ENCODE measurements around the gene SHISA2. TPM values are rescaled to one million over a fixed set of nuclear protein-coding genes. Genes with fewer than 3 reads are reported as not detected.
"Not testable (repeated sequence)": the region's sequence is repeated elsewhere in the genome, so short reads cannot be mapped to it uniquely, and the experiment has no call there.

SHISA2 gene
- polyA plus RNA-seq, 1 experiment, result 0.02 TPM

GRCh38 chr13:26074706-26075105 lies 22.9 kb upstream of the SHISA2 start:
- Histone ChIP-seq H3K27ac (ENCODE audit: low read depth, low read length) (no peak overlapping the region), H3K27me3 (ENCODE audit: control insufficient read depth, insufficient read depth, low read length) (no peaks in the 10 kb centered on the region), H3K9me3 (ENCODE audit: control insufficient read depth, insufficient read depth, low read length) (no peaks in the 10 kb centered on the region), H3K4me3 (ENCODE audit: low read depth, low read length) (no peak overlapping the region)
- CTCF ChIA-PET, result interaction anchor here (1.2 to 1.6 kb wide), 2 partner anchors 14 to 500 kb away, joined by 3 to 6 read pairs; no protein-coding TSS in a partner anchor
- POLR2A ChIA-PET, result no interaction called here
- no peak for TF ChIP-seq CTCF (IDR thresholded peaks at IDR 0.05; ENCODE audit: low read depth, low read length)
- DNase-seq (ENCODE audit: low read depth, low spot score), result no peak

GRCh38 chr13:26072335-26072734 lies 20.5 kb upstream of the SHISA2 start:
- H3K9me3 ChIP-seq (ENCODE audit: control insufficient read depth, insufficient read depth, low read length); H3K4me3 ChIP-seq (ENCODE audit: low read depth, low read length); POLR2A ChIA-PET; H3K27me3 ChIP-seq (ENCODE audit: control insufficient read depth, insufficient read depth, low read length); DNase-seq (ENCODE audit: low read depth, low spot score); H3K27ac ChIP-seq (ENCODE audit: low read depth, low read length): not testable (repeated sequence)
- CTCF ChIA-PET, result interaction anchor here (1.4 to 2.6 kb wide), 2 partner anchors 498 to 503 kb away, joined by 3 to 16 read pairs; no protein-coding TSS in a partner anchor

- Histone ChIP-seq H3K27me3 (ENCODE audit: control insufficient read depth, insufficient read depth, low read length) (no peaks in the 10 kb centered on the region), H3K9me3 (ENCODE audit: control insufficient read depth, insufficient read depth, low read length) (no peaks in the 10 kb centered on the region), H3K27ac (ENCODE audit: low read depth, low read length) (no peak overlapping the region), H3K4me3 (ENCODE audit: low read depth, low read length) (no peak overlapping the region)
- DNase-seq (ENCODE audit: low read depth, low spot score), result no peak
- ChIA-PET POLR2A (no interaction called here), CTCF (interaction anchor here (1.4 to 2.6 kb wide), 3 partner anchors 494 to 502 kb away, joined by 3 to 16 read pairs (median 5); no protein-coding TSS in a partner anchor)
- TF ChIP-seq CTCF (IDR thresholded peaks at IDR 0.05; ENCODE audit: low read depth, low read length), result no peak
These were observed 19.9 kb upstream of the SHISA2 start for GRCh38 chr13:26071691-26072090.

GRCh38 chr13:26069642-26070041 lies 17.8 kb upstream of the SHISA2 start:
- H3K27me3 ChIP-seq (ENCODE audit: control insufficient read depth, insufficient read depth, low read length); H3K27ac ChIP-seq (ENCODE audit: low read depth, low read length); H3K9me3 ChIP-seq (ENCODE audit: control insufficient read depth, insufficient read depth, low read length); H3K4me3 ChIP-seq (ENCODE audit: low read depth, low read length); DNase-seq (ENCODE audit: low read depth, low spot score); POLR2A ChIA-PET: not testable (repeated sequence)
- CTCF ChIA-PET, result interaction anchor here (2.6 kb wide), 1 partner anchor 495 kb away, joined by 16 read pairs; no protein-coding TSS in a partner anchor

- H3K4me3 ChIP-seq (ENCODE audit: low read depth, low read length); POLR2A ChIA-PET; DNase-seq (ENCODE audit: low read depth, low spot score); H3K9me3 ChIP-seq (ENCODE audit: control insufficient read depth, insufficient read depth, low read length); H3K27me3 ChIP-seq (ENCODE audit: control insufficient read depth, insufficient read depth, low read length); H3K27ac ChIP-seq (ENCODE audit: low read depth, low read length): not testable (repeated sequence)
- CTCF ChIA-PET, result interaction anchor here (0.8 to 1.5 kb wide), 2 partner anchors 494 to 862 kb away, joined by 3 to 6 read pairs; no protein-coding TSS in a partner anchor
These were observed 16.6 kb upstream of the SHISA2 start for GRCh38 chr13:26068372-26068771.

GRCh38 chr13:26067601-26068000 lies 15.8 kb upstream of the SHISA2 start:
- CTCF ChIA-PET, result interaction anchor here (0.6 to 1.5 kb wide), 4 partner anchors 493 to 988 kb away, joined by 3 to 10 read pairs (median 6); no protein-coding TSS in a partner anchor
- TF ChIP-seq CTCF (IDR thresholded peaks at IDR 0.05; ENCODE audit: low read depth, low read length), result no peak
- H3K27ac ChIP-seq (ENCODE audit: low read depth, low read length), result no peak overlapping the region

GRCh38 chr13:26066492-26066891 lies 14.7 kb upstream of the SHISA2 start:
- POLR2A ChIA-PET; H3K27ac ChIP-seq (ENCODE audit: low read depth, low read length); H3K27me3 ChIP-seq (ENCODE audit: control insufficient read depth, insufficient read depth, low read length); DNase-seq (ENCODE audit: low read depth, low spot score); H3K4me3 ChIP-seq (ENCODE audit: low read depth, low read length); H3K9me3 ChIP-seq (ENCODE audit: control insufficient read depth, insufficient read depth, low read length): not testable (repeated sequence)
- CTCF ChIA-PET, result interaction anchor here (1.3 kb wide), 1 partner anchor 492 kb away, joined by 5 read pairs; no protein-coding TSS in a partner anchor

More at GRCh38 chr13:26067601-26068000, 15.8 kb upstream of the SHISA2 start:
- no peak overlapping the region for H3K4me3 ChIP-seq (ENCODE audit: low read depth, low read length)
- H3K9me3 ChIP-seq (ENCODE audit: control insufficient read depth, insufficient read depth, low read length), result no peaks in the 10 kb centered on the region
- H3K27me3 ChIP-seq (ENCODE audit: control insufficient read depth, insufficient read depth, low read length), result no peaks in the 10 kb centered on the region
- POLR2A ChIA-PET, result no interaction called here
- DNase-seq (ENCODE audit: low read depth, low spot score), result no peak
